H9 (cell line): ENCODE results near the gene SMCHD1. TPM values are rescaled to one million over a fixed set of nuclear protein-coding genes. Genes with fewer than 3 reads are reported as not detected.

ENCODE experiments used
- DNase-seq: peaks from one replicate; pipeline ENCODE4 v3.0.0-alpha.2; 2017
- H2AFZ ChIP-seq: one replicate; pipeline ENCODE4 v1.6.1; 2013; ENCODE audit warnings: mild to moderate bottlenecking, low read length, control low read depth, moderate library complexity
- H2AK5ac ChIP-seq: 2 replicates; pipeline ENCODE4 v1.6.1; 2013; ENCODE audit warnings: low read length, control low read depth, mixed read lengths; ENCODE audit not compliant: insufficient read length
- H2BK120ac ChIP-seq: one replicate; pipeline ENCODE4 v1.6.1; 2013; ENCODE audit warnings: low read depth, mild to moderate bottlenecking, low read length, control low read depth, inconsistent platforms; ENCODE audit not compliant: poor library complexity, severe bottlenecking
- H2BK12ac ChIP-seq: 2 replicates; pipeline ENCODE4 v1.6.1; 2013; ENCODE audit warnings: low read length, control low read depth, mixed read lengths, low read depth; ENCODE audit not compliant: insufficient read length
- H2BK15ac ChIP-seq: 2 replicates; pipeline ENCODE4 v1.6.1; 2013; ENCODE audit warnings: low read depth, low read length, control low read depth
- H2BK20ac ChIP-seq: one replicate; pipeline ENCODE4 v1.6.1; 2013; ENCODE audit warnings: low read depth, mild to moderate bottlenecking, low read length, control low read depth, inconsistent platforms; ENCODE audit not compliant: poor library complexity, severe bottlenecking
- H2BK5ac ChIP-seq: 2 replicates; pipeline ENCODE4 v1.6.1; 2013; ENCODE audit warnings: low read length, control low read depth, mixed read lengths; ENCODE audit not compliant: insufficient read length
- H3K14ac ChIP-seq: 2 replicates; pipeline ENCODE4 v1.6.1; 2013; ENCODE audit warnings: low read length, control low read depth; ENCODE audit not compliant: insufficient read depth
- H3K18ac ChIP-seq: 2 replicates; pipeline ENCODE4 v1.6.1; 2013; ENCODE audit warnings: low read depth, mild to moderate bottlenecking, mixed read lengths, low read length, control low read depth; ENCODE audit not compliant: insufficient read length
- H3K23ac ChIP-seq: 2 replicates; pipeline ENCODE4 v1.6.1; 2013; ENCODE audit warnings: low read length, control low read depth, mixed read lengths, low read depth; ENCODE audit not compliant: insufficient read length
- H3K23me2 ChIP-seq: 2 replicates; pipeline ENCODE4 v1.6.1; 2013; ENCODE audit warnings: low read depth, mild to moderate bottlenecking, mixed read lengths, low read length, control low read depth; ENCODE audit not compliant: insufficient read length, poor library complexity, severe bottlenecking
- H3K27ac ChIP-seq: 2 replicates; pipeline ENCODE4 v1.5.1; 2013; ENCODE audit warnings: low read length, control low read depth, mixed read lengths, low read depth; ENCODE audit not compliant: insufficient read length
- H3K27me3 ChIP-seq: 2 replicates; pipeline ENCODE4 v1.6.1; 2013; ENCODE audit warnings: low read length, control low read depth, inconsistent platforms; ENCODE audit not compliant: insufficient read depth
- H3K4ac ChIP-seq: 2 replicates; pipeline ENCODE4 v1.6.1; 2013; ENCODE audit warnings: low read depth, mild to moderate bottlenecking, control low read depth, inconsistent platforms, low read length, moderate library complexity
- H3K4me1 ChIP-seq: 2 replicates; pipeline ENCODE4 v1.6.1; 2013; ENCODE audit warnings: low read length, control low read depth, inconsistent platforms; ENCODE audit not compliant: insufficient read depth
- H3K4me2 ChIP-seq: 2 replicates; pipeline ENCODE4 v1.6.1; 2013; ENCODE audit warnings: low read length, control low read depth, mixed read lengths; ENCODE audit not compliant: insufficient read length, insufficient read depth
- H3K56ac ChIP-seq: 2 replicates; pipeline ENCODE4 v1.6.1; 2013; ENCODE audit warnings: low read depth, mild to moderate bottlenecking, mixed read lengths, low read length, control low read depth; ENCODE audit not compliant: insufficient read length
- H3K79me1 ChIP-seq: 2 replicates; pipeline ENCODE4 v1.6.1; 2013; ENCODE audit warnings: low read depth, mild to moderate bottlenecking, moderate library complexity, low read length, control low read depth, inconsistent platforms; ENCODE audit not compliant: insufficient read depth, poor library complexity, severe bottlenecking
- H3K79me2 ChIP-seq: 2 replicates; pipeline ENCODE4 v1.6.1; 2013; ENCODE audit warnings: low read length, control low read depth, inconsistent platforms; ENCODE audit not compliant: insufficient read depth
- H3K9ac ChIP-seq: 2 replicates; pipeline ENCODE4 v1.6.1; 2013; ENCODE audit warnings: low read length, control low read depth, mixed read lengths; ENCODE audit not compliant: insufficient read length; ENCODE audit errors: extremely low read depth
- H3K9me3 ChIP-seq: one replicate; pipeline ENCODE4 v1.6.1; 2013; ENCODE audit warnings: low read depth, low read length, inconsistent platforms; ENCODE audit not compliant: control insufficient read depth
- H3T11ph ChIP-seq: one replicate; pipeline ENCODE4 v1.6.1; 2013; ENCODE audit warnings: mild to moderate bottlenecking, low read length, control low read depth, inconsistent platforms
- H4K20me1 ChIP-seq: one replicate; pipeline ENCODE4 v1.6.1; 2013; ENCODE audit not compliant: control insufficient read depth, insufficient read length, insufficient read depth
- H4K5ac ChIP-seq: 2 replicates; pipeline ENCODE4 v1.6.1; 2013; ENCODE audit warnings: low read depth, mild to moderate bottlenecking, mixed read lengths, low read length, control low read depth; ENCODE audit not compliant: insufficient read length
- H4K8ac ChIP-seq: replicated peaks from 2 replicates; pipeline ENCODE4 v1.6.1; 2013; ENCODE audit warnings: low read length, control low read depth, mixed read lengths, low read depth; ENCODE audit not compliant: insufficient read length
- H4K91ac ChIP-seq: 2 replicates; pipeline ENCODE4 v1.6.1; 2013; ENCODE audit warnings: low read depth, mild to moderate bottlenecking, moderate library complexity, mixed read lengths, low read length, control low read depth; ENCODE audit not compliant: insufficient read length
- H3K27ac Mint-ChIP-seq, 3 experiments: 2 replicates in 2 of 3; 3 replicates in 1 of 3; pipeline ENCODE4 v1.8.0; 2020 to 2021; ENCODE audit warnings: mixed read lengths in 3 of 3, mild to moderate bottlenecking in 1 of 3, moderate library complexity in 1 of 3
- H3K27me3 Mint-ChIP-seq: 2 replicates; pipeline ENCODE4 v1.8.0; 2021; ENCODE audit warnings: low read depth, mild to moderate bottlenecking, moderate library complexity, mixed read lengths
- H3K36me3 Mint-ChIP-seq, 3 experiments: 2 replicates in 2 of 3; 3 replicates in 1 of 3; pipeline ENCODE4 v1.8.0; 2020 to 2021; ENCODE audit warnings: low read depth in 3 of 3, mixed read lengths in 3 of 3; ENCODE audit not compliant: insufficient read depth in 1 of 3
- H3K4me1 Mint-ChIP-seq, 2 experiments: 2 replicates each; pipeline ENCODE4 v1.8.0; 2020; ENCODE audit warnings: mixed read lengths in 2 of 2
- H3K4me3 Mint-ChIP-seq, 2 experiments: 2 replicates in 1 of 2; 3 replicates in 1 of 2; pipeline ENCODE4 v1.8.0; 2020 to 2021; ENCODE audit warnings: mild to moderate bottlenecking in 2 of 2, mixed read lengths in 2 of 2, moderate library complexity in 1 of 2
- H3K9me3 Mint-ChIP-seq, 2 experiments: 2 replicates in 1 of 2; 3 replicates in 1 of 2; pipeline ENCODE4 v1.8.0; 2020; ENCODE audit warnings: mild to moderate bottlenecking in 2 of 2, mixed read lengths in 2 of 2, moderate library complexity in 1 of 2
- CTCF ChIP-seq: fragments of 200-600 bp; sonication (generic); conservative IDR thresholded peaks from 3 replicates; pipeline ENCODE4 v1.8.0; 2021; ENCODE audit warnings: antibody characterized with exemption, mild to moderate bottlenecking
- WGBS: extraction: QIAGEN DNeasy Blood & Tissue Kit; methylation state at CpG from one replicate; pipeline ENCODE4 v1.1.7; 2013; ENCODE audit warnings: missing lambda C conversion rate, low lambda C conversion rate, mixed read lengths; ENCODE audit not compliant: insufficient read length; ENCODE audit errors: extremely low coverage; 5-methylcytosine and 5-hydroxymethylcytosine counted together
- total RNA-seq: library from RNA; stranded (reverse); gene quantifications from 2 replicates; pipeline ENCODE4 v1.2.1, GENCODE V29; 2021

The SMCHD1 gene
- total RNA-seq, 1 experiment from 2014 or later = 53.5 TPM

GRCh38 chr18:2853926-2854664 is 198.6 kb downstream of the SMCHD1 start:
- Histone ChIP-seq H3K23ac (no peak overlapping the region), H2BK12ac (no peak overlapping the region), H3K9me3 (no peaks in the 10 kb centered on the region), H3K18ac (no peak overlapping the region), H3K27me3 (no peaks in the 10 kb centered on the region; the same call in 1 of the 2 replicates), H2AK5ac (no peak overlapping the region), H3K79me2 (no peaks in the 10 kb centered on the region), H3K23me2 (no peaks in the 10 kb centered on the region), H2BK15ac (no peak overlapping the region), H4K91ac (no peak overlapping the region), H3K14ac (no peak overlapping the region), H3K56ac (no peak overlapping the region), H3T11ph (no peak overlapping the region), H3K79me1 (no peaks in the 10 kb centered on the region), H2BK5ac (no peak overlapping the region), H3K27ac (no peak overlapping the region), H4K8ac (no peak overlapping the region), H4K5ac (no peak overlapping the region), H2BK120ac (no peak overlapping the region), H3K4ac (no peak overlapping the region), H3K4me2 (no peak overlapping the region), H2AFZ (no peak overlapping the region), H2BK20ac (no peak overlapping the region), H3K4me1 (no peaks in the 10 kb centered on the region; the same call in 1 of the 2 replicates), H4K20me1 (no peaks in the 10 kb centered on the region), H3K9ac (no peak overlapping the region)
- Mint-ChIP-seq H3K27ac (no peak overlapping the region), H3K36me3 (0 out of 7 replicates have a peak, but pooled peaks cover 0 to under 1% (median 0%) of the 10 kb centered on the region in 3 experiments), H3K4me1 (peaks cover 9 to 20% of the 10 kb centered on the region in 2 experiments), H3K27me3 (peaks cover 20% of the 10 kb centered on the region), H3K9me3 (no peaks in the 10 kb centered on the region; a peak in 1 of 5 replicates), H3K4me3 (no peak overlapping the region)
- DNase-seq = no peak
- TF ChIP-seq CTCF = no peak
- no CpG with 5 or more reads among the region's 7 CpGs for WGBS

Other genes with a start within 250 kb of the SMCHD1 start
- gene METTL4, start 84.2 kb upstream of the SMCHD1 start, total RNA-seq = 12.4 and 14.2 TPM in 2 replicates
- 38.5 and 39.5 TPM in 2 replicates for gene NDC80, start 84.2 kb upstream of the SMCHD1 start, total RNA-seq
- 20.0 and 21.3 TPM in 2 replicates for gene EMILIN2, start 191.3 kb downstream of the SMCHD1 start, total RNA-seq